ENCODE data around the gene ARID3A. TPM values are rescaled to one million over a fixed set of nuclear protein-coding genes. Genes with fewer than 3 reads are reported as not detected.
"Not testable (repeated sequence)": the region's sequence is repeated elsewhere in the genome, so short reads cannot be mapped to it uniquely, and the experiment has no call there.

Gene ARID3A
- total RNA-seq, 2 donors from 2014 or later, result 42.8 to 46.1 TPM

DNA sequence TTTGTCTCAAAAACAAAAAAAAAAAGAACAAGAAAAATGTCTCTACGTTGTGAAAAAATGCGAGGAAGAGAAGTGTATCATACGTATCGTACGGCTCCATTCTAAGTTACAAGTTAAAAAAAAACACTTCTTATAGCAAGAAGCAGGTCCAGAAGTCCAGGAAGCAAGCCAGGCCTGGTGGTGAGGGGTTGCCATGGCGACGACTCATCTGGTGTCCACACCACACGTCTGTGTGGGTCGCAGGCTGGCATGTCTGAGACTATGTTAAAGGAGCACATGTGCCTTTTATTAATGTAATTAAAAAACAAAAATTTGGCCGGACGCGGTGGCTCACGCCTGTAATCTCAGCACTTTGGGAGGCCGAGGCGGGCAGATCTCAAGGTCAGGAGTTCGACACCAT lies 38.8 kb upstream of the ARID3A start:
- DNase-seq (ENCODE audit: low spot score) (no peak), ATAC-seq (no peak)
- H3K9me3 Mint-ChIP-seq, result no peaks in the 10 kb centered on the region
- H3K4me1 Mint-ChIP-seq (ENCODE audit: low read depth in 2 of 2), result peaks cover under 1% of the 10 kb centered on the region in 2 donors
- no peak overlapping the region for H3K27ac Mint-ChIP-seq
- H3K27me3 Mint-ChIP-seq, result no peaks in the 10 kb centered on the region
- no peaks in the 10 kb centered on the region for H3K36me3 Mint-ChIP-seq
- H3K4me3 Mint-ChIP-seq, result no peak overlapping the region

DNA sequence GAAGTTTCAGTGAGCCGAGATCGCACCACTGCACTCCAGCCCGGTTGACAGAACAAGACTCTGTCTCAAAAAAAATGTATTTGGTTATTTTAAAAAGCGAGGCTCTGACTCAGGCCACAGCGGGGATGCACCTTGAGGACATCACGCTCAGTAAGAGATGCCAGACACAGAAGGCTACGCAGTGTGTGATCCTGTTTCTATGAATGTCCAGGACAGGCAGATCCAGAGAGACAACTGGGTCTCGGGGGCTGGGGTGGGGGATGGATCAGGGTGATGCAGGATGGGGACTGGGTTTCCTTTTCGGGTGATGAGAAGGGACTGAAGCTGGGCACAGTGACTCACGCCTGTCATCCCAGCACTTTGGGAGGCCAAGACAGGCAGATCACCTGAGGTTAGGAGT lies 38.2 kb upstream of the ARID3A start:
- Mint-ChIP-seq H3K4me3 (no peak overlapping the region), H3K9me3 (no peaks in the 10 kb centered on the region), H3K27ac (no peak overlapping the region), H3K4me1 (ENCODE audit: low read depth in 2 of 2) (peaks cover 2 to 4% of the 10 kb centered on the region in 2 donors), H3K36me3 (no peaks in the 10 kb centered on the region), H3K27me3 (no peaks in the 10 kb centered on the region)
- ATAC-seq, result no peak
- DNase-seq (ENCODE audit: low spot score), result no peak

DNA sequence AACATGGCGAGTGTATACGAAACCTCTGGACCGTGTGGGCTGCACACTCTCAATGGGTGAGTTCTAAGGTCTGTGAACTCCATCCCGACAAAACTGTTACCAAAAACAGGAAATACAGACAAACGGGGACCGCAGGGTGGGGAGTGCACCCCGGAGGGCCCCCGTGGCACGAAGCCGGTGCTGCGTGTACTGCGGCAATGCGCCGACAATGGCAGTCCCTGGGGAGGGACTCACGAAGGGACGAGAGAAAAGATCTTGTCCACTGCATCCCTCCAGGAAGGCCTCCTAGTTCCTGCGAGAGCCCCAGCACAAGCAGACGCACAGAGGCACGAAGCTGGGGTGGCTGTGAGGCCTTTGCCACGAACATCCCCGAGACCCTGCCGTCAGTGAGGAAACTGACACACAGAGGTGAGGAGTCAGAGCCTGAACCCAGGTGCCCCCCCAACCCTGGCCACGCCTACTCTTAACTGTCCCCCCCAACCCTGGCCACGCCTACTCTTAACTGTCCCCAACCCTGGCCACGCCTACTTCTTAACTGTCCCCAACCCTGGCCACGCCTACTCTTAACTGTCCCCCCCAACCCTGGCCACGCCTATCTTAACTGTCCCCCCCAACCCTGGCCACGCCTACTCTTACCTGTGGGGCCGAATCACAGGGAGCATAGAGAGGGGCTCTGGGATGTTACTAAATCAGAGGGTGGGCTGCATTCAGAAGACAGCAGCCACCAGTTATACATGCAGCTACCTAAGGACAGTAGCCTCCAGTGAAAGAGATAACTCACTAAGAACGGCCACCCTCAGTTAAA lies 37.1 kb upstream of the ARID3A start:
- H3K4me3 Mint-ChIP-seq, result no peak overlapping the region
- H3K27me3 Mint-ChIP-seq, result no peaks in the 10 kb centered on the region
- ATAC-seq, result no peak
- no peaks in the 10 kb centered on the region for H3K9me3 Mint-ChIP-seq
- DNase-seq (ENCODE audit: low spot score), result no peak
- peaks cover 12 to 13% of the 10 kb centered on the region in 2 donors for H3K4me1 Mint-ChIP-seq (ENCODE audit: low read depth in 2 of 2)
- no peaks in the 10 kb centered on the region for H3K36me3 Mint-ChIP-seq
- no peak overlapping the region for H3K27ac Mint-ChIP-seq

DNA sequence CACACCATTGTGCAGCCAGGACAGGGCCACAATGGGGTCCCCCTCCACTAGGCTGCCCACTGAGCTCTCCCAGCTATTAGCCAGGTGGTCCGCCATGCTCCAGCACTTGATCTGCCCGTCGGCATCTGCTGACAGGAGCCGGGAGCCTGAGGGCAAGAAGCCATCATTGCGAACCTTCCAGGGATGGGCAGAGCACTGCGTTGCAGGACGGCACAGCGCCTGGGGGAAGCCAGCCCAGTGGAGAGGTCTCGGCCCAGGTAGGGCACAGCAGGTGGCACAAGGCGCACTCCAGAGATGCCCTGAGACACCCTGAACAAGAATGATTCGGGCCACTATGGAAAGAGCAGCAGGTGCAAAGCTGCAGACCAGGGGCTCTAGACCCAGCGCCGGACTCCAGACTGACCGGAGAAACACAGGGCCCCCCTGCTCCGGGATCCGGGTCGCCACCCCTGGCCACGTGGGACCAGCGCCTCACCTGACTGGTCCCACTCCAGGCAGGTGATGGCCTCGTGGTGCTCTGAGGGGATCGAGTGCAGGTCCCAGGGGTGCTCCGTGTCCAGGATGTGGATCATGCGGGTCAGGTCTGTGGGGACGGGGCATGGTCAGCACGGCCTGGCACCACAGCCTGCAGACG lies 36.1 kb upstream of the ARID3A start:
- no peaks in the 10 kb centered on the region for H3K9me3 Mint-ChIP-seq
- no peaks in the 10 kb centered on the region for H3K27me3 Mint-ChIP-seq
- DNase-seq (ENCODE audit: low spot score) (no peak), ATAC-seq (no peak)
- no peak overlapping the region for H3K4me3 Mint-ChIP-seq
- peaks cover 12 to 14% of the 10 kb centered on the region in 2 donors for H3K4me1 Mint-ChIP-seq (ENCODE audit: low read depth in 2 of 2)
- no peaks in the 10 kb centered on the region for H3K36me3 Mint-ChIP-seq
- no peak overlapping the region for H3K27ac Mint-ChIP-seq

DNA sequence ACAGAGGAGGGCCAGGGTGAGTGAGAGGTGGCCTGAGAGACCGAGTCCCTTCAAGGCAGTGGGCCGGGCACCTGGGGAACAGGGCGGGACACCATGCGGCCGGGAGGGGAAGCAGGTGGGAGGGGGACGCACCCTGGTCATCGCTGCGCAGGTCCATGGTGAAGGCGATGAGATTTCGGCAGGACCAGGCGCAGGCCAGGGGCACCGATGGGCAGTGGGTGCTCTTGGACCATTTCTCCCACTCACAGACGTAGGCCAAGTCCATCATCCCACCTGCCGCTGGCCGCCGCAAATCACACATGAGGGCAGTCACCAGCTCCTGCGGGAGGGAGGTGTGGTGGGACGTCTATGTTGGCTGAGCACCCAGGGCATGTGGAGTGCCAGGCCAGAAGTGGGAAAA lies 35.0 kb upstream of the ARID3A start:
- ATAC-seq (no peak), DNase-seq (ENCODE audit: low spot score) (no peak)
- Mint-ChIP-seq H3K9me3 (no peaks in the 10 kb centered on the region), H3K4me1 (ENCODE audit: low read depth in 2 of 2) (peaks cover 12 to 14% of the 10 kb centered on the region in 2 donors), H3K4me3 (peak overlapping the region; percentile 56), H3K36me3 (no peaks in the 10 kb centered on the region), H3K27me3 (no peaks in the 10 kb centered on the region), H3K27ac (peak overlapping the region; percentile 35 to 63)

DNA sequence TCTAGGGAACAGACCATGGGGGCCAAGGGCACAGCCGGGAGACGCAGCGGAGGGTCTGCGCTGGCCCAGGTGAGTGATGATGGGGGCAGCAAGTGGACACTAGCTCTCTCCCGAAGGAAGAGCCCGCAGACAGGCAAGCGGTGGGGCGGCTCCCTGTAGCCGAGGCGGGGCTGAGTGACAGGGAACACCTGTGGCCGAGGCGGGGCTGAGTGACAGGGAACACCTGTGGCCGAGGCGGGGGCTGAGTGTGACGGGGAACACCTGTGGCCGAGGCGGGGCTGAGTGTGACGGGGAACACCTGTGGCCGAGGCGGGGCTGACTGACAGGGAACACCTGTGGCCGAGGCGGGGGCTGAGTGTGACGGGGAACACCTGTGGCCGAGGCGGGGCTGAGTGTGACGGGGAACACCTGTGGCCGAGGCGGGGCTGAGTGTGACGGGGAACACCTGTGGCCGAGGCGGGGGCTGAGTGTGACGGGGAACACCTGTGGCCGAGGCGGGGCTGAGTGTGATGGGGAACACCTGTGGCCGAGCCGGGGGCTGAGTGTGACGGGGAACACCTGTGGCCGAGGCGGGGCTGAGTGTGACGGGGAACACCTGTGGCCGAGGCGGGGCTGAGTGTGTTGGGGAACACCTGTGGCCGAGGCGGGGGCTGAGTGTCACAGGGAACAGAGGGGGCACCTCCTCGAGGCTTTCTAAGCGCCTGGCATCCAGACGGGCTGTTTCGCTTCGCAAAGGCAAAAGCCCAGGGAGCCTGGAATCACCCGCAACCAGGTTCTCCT lies 34.2 kb upstream of the ARID3A start:
- H3K9me3 Mint-ChIP-seq; H3K36me3 Mint-ChIP-seq; DNase-seq (ENCODE audit: low spot score); H3K27me3 Mint-ChIP-seq; ATAC-seq: not testable (repeated sequence)
- Mint-ChIP-seq H3K27ac (peak overlapping the region; percentile 98 to 99), H3K4me3 (peak overlapping the region; percentile 86), H3K4me1 (ENCODE audit: low read depth in 2 of 2) (peaks cover 12 to 14% of the 10 kb centered on the region in 2 donors)

DNA sequence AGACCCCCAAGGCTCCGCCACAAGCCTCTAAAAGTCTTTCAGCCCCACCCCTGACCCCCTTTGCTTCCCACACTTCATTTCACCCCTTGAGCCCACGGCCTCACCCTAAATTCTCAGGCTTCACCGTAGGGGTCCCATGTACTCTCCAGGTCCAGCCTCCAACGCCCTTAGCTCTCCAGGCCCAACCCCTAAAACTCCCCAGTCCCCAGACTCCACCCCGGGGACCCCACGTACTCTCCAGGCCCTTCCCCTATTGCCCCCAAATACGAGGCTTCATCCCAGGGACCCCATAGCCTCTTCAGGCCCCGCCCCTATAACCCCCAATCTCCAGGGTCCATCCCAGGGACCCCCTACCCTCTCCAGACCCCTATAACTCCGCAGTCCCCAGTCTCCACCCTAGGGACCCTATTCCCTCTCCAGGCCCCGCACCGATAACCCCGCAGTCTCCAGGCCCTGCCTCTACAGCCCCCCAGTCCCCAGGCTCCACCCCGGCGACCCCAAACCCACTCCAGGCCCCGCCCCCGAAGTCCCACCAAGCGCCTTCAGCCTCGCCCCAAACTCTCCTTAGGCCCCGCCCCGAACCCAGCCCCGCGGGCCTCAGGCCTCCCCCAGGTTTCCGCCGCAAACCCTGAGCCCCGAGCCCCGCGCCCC lies 33.5 kb upstream of the ARID3A start:
- H3K27ac Mint-ChIP-seq, result peak overlapping the region; percentile 98 to 99
- DNase-seq (ENCODE audit: low spot score), result no peak

DNA sequence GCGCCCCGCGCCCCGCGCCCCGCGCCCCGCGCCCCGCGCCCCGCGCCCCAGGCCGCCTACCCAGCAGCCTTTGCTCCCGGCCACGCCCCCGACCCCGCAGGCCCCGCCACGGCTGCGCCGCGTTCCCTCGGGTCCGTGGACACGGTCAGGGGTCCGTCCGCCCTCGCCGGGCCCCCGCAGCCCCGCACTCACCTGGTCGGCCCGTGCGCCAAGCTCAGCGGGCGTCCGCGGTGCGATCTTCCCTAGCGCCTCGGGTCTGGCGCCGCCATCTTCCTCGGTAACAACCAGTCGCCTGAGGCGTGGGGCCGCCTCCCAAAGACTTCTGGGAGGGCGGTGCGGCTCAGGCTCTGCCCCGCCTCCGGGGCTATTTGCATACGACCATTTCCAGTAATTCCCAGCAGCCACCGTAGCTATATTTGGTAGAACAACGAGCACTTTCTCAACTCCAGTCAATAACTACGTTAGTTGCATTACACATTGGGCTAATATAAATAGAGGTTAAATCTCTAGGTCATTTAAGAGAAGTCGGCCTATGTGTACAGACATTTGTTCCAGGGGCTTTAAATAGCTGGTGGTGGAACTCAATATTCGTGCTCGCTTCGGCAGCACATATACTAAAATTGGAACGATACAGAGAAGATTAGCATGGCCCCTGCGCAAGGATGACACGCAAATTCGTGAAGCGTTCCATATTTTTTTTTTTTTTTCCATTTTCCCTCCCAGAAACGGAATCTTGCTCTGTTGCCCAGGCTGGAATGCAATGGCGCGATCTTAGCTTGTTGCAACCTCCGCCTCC lies 32.7 kb upstream of the ARID3A start, which contains the start of the genes MED16 and RNU6-9:
TSS of gene MED16 (minus strand) at position 294 of the 796 bp plus-strand sequence. CDS start 2,056 bp downstream, outside the sequence.
TSS of gene RNU6-9 (plus strand) at position 591 of the 796 bp plus-strand sequence.
- ATAC-seq, result peak; percentile 96 to 97
- Mint-ChIP-seq H3K36me3 (no peaks in the 10 kb centered on the region), H3K9me3 (no peaks in the 10 kb centered on the region), H3K27me3 (no peaks in the 10 kb centered on the region), H3K4me3 (peak within 1 kb of the TSS; percentile 96), H3K27ac (peak within 1 kb of the TSS; percentile 98 to 99), H3K4me1 (ENCODE audit: low read depth in 2 of 2) (peaks cover 12 to 14% of the 10 kb centered on the region in 2 donors)
- DNase-seq (ENCODE audit: low spot score), result peak; percentile 90

More for the DNA sequence above, 33.5 kb upstream of the ARID3A start:
- H3K9me3 Mint-ChIP-seq, result no peaks in the 10 kb centered on the region
- no peaks in the 10 kb centered on the region for H3K27me3 Mint-ChIP-seq
- no peaks in the 10 kb centered on the region for H3K36me3 Mint-ChIP-seq
- peak overlapping the region; percentile 86 for H3K4me3 Mint-ChIP-seq
- H3K4me1 Mint-ChIP-seq (ENCODE audit: low read depth in 2 of 2), result peaks cover 12 to 14% of the 10 kb centered on the region in 2 donors
- ATAC-seq, result no peak

DNA sequence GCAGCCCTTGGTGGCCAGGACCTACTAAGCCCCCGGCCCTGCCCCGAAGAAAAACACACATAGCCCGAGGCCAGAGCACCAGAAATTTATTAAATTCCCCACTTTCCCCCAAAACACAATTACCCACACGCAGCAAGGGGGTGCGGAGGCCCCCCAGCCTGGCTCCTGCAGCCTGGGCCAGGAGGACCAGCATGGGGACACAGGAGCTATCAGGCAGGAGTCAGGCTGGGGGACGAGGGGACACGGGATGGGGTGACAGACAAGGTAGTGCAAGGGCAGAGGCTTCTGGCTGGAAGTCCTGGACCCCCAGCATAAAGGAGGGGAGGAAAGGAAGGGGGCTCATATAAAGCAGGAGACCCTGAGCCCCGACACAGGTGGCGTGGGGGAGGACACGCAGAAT lies 29.4 kb upstream of the ARID3A start:
- Mint-ChIP-seq H3K27ac (no peak overlapping the region), H3K4me3 (no peak overlapping the region), H3K36me3 (no peaks in the 10 kb centered on the region), H3K9me3 (no peaks in the 10 kb centered on the region), H3K4me1 (ENCODE audit: low read depth in 2 of 2) (peaks cover 12 to 14% of the 10 kb centered on the region in 2 donors), H3K27me3 (no peaks in the 10 kb centered on the region)
- ATAC-seq (no peak), DNase-seq (ENCODE audit: low spot score) (no peak)

DNA sequence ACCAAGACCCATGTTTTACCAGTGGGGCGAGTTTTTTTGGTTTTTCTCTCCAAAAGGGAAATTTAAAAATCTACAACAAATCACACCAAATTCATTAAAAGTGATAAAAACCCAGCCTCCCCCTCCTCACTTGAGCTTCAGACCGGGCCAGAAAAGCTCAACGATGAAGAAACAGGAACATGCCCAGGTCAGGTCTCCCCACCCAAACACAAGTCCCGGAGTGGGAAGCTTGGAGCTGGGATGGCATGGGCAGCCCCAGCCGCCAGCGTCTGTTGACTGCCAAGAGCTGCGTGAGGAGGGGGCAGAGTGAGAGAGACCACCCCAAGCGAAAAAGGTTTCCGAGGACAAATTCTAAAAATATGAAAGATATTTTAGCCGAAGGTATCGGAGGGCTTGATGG lies 28.8 kb upstream of the ARID3A start:
- no peak for DNase-seq (ENCODE audit: low spot score)
- H3K36me3 Mint-ChIP-seq, result no peaks in the 10 kb centered on the region

DNA sequence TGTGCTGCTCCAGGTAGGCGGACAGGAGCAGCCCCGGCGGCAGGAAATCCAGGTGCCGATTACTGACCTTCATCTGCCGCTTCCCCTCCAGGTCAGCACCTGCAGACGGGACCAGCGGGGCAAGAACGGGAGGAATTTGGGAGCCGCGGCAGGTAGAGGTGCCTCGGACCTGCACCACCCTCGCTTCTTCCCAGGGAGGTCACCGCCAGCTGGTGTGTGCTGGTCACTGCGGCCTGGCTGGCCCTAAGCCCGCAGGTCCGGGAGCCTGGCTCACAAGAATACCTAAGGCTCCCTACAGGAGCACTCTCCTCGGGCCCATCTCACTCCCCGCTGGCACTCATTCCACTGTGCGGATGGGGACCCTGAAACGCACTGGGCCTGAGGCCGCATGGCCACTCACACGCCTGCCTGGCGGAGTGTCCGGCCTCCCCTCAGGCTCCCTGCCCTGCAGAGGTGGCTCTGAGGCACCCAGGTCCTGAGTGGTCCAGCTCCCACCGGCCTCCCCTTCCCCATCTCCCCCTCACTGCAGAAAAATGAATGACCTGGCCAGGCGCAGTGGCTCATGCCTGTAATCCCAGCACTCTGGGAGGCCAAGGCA lies 28.3 kb upstream of the ARID3A start:
- Mint-ChIP-seq H3K4me1 (ENCODE audit: low read depth in 2 of 2) (peaks cover 10% of the 10 kb centered on the region in 2 donors), H3K36me3 (no peaks in the 10 kb centered on the region)

More for the DNA sequence above, 28.8 kb upstream of the ARID3A start:
- Mint-ChIP-seq H3K9me3 (no peaks in the 10 kb centered on the region), H3K27me3 (no peaks in the 10 kb centered on the region), H3K4me3 (no peak overlapping the region), H3K27ac (no peak overlapping the region), H3K4me1 (ENCODE audit: low read depth in 2 of 2) (peaks cover 12 to 14% of the 10 kb centered on the region in 2 donors)
- no peak for ATAC-seq

DNA sequence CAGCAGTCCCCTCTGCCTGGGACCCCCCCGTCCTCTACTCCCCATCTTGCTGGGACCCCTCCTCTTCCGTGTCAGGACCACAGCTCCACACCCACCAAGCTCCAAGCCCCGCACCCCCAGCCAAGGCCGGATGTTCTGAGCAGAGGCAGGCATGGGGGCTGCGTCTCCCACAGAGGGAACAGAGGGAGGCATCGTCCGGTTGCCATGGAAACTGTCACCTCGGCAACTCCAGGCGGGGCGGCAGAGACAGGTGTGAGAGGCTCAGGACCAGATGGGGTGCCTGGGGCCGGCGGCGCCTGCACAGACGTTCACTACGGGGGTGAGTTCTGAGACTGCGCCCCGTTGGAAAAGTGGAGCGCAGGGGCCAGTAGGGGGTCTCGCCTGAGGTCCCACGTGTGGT lies 27.2 kb upstream of the ARID3A start:
- Mint-ChIP-seq H3K36me3 (no peaks in the 10 kb centered on the region), H3K9me3 (no peaks in the 10 kb centered on the region), H3K27me3 (no peaks in the 10 kb centered on the region), H3K4me3 (no peak overlapping the region), H3K4me1 (ENCODE audit: low read depth in 2 of 2) (peaks cover 2% of the 10 kb centered on the region in 2 donors), H3K27ac (no peak overlapping the region)
- no peak for DNase-seq (ENCODE audit: low spot score)
- no peak for ATAC-seq

More for the DNA sequence above, 28.3 kb upstream of the ARID3A start:
- Mint-ChIP-seq H3K9me3 (no peaks in the 10 kb centered on the region), H3K4me3 (no peak overlapping the region), H3K27ac (no peak overlapping the region), H3K27me3 (no peaks in the 10 kb centered on the region)
- ATAC-seq, result no peak
- no peak for DNase-seq (ENCODE audit: low spot score)

Data from natural killer cell treated with Interleukin-12 subunit alpha and Interleukin-12 subunit beta and Interleukin-15 and Interleukin-18, amount 100 ng/mL, for 72 hours (primary cell).